GM18867 (cell line): ENCODE measurements around the gene BBS1.
"Not testable (repeated sequence)": the region's sequence is repeated elsewhere in the genome, so short reads cannot be mapped to it uniquely, and the experiment has no call there.

ENCODE experiments used
- ATAC-seq: cut with Tn5 transposase; IDR thresholded peaks from one replicate; pipeline ENCODE4 v1.9.1; 2021; ENCODE audit warnings: mild to moderate bottlenecking, moderate library complexity; ENCODE audit not compliant: unreplicated experiment

BBS1 gene

DNA sequence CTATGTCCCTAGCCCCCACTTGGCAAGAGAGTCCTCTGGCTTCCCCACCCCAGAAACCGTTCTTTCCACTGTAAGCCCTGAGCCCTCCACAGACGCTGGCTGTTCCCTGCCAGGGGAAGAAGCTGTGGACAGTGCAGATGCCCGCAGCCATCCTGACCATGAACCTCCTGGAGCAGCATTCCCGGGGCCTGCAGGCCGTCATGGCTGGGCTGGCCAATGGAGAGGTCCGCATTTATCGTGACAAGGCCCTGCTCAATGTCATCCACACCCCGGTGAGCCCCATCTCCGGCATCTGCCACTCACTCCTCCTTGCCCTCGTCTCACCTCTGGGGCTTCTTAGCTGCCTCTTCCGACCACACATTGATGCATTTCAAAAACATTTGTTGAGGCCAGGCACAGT is 13.2 kb downstream of the BBS1 start:
- no peak for ATAC-seq

DNA sequence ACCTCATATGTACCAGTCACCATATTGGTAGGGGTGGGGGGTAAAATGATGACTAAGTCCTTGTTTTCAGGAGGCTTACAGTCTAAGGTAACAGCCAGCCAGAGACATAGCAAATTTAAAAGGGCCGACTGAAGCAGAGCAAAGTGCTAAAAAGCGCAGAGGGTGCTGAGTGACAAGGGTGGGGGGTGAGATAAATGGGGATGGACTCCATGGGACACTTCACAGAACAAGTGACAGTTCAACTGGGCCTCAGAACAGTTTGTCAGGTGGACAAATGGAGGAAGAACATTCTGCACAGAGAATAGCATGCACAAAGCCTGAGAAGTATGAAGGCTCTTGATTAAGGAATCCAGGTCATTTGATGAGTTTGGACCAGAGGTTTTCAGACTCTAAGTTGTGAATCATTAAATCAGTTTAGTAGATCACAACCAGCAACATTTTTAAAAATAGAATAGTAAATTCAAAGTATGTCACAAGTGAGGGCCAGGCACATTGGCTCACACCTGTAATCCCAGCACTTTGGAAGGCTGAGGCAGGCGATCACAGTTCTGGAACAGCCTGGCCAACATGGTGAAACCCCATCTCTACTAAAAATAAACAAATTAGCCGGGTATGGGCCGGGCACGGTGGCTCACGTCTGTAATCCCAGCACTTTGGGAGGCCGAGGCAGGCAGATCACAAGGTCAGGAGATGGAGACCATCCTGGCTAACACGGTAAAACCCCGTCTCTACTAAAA is 14.0 kb downstream of the BBS1 start:
- no peak for ATAC-seq

DNA sequence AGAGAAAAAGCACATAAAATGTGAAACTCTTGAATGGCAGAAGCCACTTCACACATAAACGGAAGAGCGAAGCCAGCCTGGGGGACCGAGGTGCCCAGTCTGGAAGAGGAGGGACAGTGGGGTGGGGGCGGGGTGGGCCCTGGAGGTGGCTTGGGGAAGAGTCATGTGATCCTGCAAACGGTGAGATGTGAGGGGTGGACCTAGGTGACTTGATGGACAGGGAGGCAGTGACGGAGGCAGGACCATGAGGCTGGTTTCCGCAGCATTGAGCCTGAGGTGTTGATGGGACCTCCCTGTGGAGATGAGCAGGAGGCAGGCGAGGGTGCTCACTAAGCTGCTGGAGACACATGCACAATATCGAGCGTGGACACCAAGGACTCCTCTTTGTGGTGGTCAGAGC is 18.6 kb downstream of the BBS1 start:
- no peak for ATAC-seq

DNA sequence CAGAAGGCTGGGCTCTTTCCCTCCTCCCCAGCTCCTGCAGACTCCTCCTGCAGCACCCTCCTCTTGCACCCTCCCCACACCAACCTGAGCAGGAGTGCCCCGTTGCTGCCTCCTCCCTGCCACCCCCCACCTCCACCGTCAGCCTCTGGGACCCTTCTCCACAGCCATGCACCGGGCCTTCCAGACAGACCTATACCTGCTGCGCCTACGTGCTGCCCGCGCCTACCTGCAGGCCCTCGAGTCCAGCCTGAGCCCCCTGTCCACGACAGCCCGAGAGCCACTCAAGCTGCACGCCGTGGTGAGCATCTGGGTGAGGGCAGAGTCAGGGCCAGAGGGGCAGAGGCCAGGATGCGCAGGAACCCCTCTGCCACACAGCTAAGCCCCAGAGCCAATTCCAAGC is 19.2 kb downstream of the BBS1 start:
- no peak for ATAC-seq

DNA sequence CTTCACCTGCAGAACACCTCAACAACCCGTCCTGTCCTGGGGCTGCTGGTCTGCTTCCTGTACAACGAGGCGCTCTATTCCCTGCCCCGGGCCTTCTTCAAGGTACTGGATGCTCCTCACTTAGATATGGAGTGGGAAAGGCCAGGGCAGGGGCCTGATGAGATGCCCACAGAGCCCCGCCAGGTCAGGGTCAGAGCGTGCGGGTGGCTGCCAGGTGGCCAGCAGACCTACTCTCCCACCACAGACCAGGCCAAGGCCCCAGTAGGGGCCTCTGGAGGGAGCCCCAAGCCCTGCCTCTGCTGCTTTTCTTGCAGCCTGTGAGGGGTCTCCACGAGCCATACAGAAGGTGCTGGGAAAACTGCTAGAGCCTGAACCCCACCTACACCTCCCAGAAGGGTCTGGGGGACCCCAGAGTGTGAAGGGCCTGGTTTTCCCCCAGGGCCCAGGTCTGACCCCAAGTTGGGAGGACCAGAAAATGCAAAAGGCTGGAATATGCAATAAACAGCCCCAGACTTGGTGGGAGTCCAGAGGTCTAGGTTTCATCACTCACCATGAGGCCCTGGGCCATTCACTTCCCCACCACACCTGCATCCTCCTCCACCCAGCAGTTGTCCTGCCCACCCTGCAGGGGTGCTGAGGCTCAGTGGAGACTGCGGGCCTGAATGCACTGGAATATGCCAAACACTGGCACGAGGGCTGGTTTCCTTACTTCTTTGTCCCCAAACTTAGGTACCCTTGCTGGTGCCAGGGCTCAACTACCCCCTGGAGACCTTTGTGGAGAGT is 20.7 kb downstream of the BBS1 start:
- no peak for ATAC-seq

DNA sequence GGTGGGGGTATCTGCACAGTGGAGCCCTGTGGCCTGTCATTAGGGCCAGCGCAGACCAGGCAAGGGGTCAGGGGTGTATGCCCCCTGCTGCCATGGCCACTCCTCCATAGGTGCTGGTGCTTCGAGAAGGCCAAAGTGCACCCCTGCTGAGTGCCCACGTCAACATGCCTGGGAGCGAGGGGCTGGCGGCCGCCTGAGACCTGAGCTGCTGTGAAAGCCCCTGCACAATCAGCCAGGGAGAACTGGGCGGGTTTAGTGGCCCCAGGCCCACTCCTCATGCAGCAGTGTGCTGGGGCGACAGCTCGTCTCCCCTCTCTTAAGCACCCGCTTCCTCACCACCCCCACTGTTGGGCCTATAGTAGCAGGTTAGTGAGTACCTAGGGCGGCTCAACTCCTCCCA is 21.4 kb downstream of the BBS1 start:
- no peak for ATAC-seq

DNA sequence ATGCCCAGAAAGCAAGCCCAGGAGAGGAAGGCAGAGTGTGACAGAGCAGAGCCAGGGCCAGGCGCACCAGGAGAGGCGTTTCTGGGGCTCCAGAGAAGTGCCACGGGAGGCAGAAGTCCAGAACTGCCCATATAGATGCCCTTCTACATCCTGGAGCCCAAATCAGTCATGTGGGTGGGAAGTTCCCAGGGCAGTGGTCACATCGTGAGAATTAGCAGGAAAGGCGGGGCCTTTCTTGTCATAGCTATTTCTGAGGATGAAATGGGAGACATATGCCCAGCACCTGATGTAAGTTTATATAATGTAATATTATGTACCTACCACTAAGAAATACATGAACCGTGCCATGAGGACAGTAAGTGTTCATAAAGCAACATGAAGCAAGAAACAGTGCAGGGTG is 22.3 kb downstream of the BBS1 start:
- no peak for ATAC-seq

DNA sequence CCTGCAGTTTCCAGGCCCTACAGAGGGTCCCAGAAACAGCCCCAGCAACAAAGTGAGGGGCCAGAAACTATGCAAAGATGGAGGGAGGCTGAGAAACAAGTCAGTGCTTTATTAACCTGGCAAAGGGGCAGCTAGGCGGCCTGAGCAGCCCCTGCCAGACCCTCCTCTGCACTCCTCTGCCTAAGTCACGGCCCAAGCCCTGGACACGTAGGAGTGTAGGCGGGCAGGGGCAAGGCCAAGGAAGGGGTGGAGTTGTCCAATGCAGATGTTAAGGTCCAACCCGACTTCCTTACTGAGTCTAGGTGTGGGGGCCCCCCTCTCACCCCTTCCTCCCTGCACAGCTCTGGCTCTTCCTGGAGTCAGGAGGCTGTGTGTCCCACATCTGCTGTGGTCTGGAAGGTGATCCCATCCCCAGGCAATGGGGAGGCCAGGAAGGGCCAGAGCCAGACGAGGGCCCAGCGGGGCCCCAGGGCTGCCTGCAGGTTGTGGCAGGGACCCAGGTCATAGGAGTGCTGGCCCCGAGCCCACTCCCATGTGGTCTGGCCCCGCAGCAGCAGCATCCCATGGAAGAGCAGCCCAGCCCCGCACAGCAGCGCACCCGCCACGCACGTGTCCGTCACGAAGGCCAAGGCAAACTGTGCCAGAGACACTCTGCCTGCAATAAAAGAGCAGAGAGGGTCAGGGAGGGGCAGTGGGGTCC is 28.9 kb downstream of the BBS1 start:
- no peak for ATAC-seq

DNA sequence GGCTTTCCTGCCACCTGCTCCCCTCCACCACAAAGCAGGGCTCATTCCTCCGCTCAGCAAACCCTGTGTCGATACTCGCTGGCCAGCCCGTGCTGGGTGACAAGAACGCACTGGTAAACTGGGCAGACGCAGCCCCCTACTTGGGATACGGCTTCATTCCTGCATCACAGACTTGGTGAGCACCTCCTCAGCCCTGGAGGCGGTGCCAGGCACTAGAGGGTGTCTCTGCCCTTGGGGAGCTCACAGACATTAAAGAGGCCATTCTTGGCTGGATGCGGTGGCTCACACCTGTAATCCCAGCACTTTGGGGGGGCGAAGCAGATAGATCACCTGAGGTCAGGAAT is 29.4 kb downstream of the BBS1 start:
- no peak for ATAC-seq

DNA sequence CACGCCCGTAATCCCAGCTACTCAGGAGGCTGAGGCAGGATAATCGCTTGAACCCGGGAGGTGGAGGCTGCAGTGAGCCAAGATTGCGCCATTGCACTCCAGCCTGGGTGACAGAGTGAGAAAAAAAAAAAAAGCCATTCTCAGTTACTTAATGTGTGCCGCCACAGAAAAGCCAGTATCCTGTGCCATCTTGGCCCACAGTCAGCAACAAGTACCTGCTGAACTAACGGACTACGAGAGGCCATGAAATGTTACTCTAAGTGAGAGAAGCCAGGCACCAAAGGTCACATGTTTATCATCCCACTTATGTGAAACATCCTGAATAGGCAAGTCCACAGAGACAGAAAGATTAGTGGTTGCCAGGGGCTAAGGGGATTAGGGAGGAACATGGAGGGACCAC is 30.2 kb downstream of the BBS1 start:
- ATAC-seq = not testable (repeated sequence)

DNA sequence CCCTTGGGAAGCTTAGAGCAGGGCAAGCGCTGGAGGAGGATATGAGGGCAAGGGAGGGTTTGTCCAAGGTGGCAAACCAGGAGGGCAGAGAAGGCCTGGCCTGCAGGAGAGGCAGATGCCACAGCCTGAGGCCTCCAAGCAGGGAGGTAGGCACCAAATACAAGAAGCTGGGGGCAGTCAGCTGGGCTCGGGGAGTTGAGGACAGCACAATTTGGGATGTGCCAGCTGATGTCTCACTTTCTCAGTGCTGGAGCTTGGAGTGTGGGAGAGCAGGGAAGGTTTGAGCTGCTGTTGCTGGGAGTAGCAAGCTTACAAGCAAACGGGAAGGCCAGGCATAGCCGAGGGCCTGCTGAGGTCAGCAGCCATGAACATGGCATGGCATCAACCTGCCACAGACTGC is 31.5 kb downstream of the BBS1 start:
- no peak for ATAC-seq

DNA sequence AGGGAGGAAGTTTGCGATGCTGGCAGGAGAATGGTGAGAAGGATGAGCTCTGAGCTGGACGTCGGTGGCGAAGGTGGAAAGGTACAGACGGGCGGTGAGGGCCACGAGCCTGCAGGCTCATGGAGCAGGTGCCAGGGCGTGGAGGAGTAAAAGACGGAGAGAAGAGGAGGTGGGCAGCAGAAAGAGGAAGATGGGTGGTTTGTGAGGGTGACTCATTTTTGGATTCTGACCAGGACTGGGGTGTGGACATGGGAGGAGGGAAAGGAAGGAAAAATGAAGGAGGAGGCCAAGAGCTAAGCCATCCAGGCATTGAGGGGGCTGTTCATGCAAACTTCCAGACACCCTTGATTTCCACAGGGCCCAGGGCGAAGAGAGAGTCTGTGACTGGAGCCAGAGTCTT is 31.9 kb downstream of the BBS1 start:
- ATAC-seq = no peak

DNA sequence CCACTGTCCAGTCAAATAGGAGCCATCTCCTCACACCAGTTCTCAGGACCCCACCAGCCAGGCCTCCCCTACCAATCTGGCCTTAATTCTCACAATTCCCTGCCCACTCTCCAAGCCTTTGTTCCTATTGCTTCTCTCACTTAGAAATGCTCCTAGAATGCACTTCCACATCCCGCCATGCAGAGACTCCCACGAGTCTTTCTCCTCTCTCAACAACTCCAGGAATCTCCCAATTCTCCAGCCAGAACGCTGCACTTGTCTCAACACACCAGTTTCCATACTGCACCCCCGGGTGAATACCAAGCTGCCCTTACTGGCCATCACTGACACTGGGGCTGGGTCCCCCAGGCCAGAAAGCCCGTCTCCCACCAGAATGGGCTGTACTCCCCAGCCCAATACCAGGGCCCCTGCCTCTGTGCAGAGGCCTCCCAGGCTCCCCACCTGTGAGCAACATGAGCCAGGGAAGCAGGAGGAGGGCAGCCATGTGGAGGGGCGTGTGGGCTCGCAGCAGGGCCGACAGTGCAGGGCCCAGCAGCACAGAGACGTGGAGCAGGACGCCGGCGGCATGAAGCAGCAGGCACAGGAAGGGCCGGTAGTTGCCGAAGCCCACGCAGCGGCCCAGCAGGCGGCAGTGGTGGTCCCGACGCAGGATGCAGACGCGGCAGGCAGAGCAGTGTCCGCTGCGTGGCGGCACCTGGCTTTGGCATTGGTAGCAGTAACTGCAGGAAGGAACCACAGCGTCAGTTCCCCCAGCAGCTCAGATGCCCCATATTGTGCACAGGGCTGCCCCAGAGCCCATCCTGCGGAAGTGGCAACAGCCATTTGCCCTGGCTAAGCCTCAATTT is 33.0 kb downstream of the BBS1 start:
- no peak for ATAC-seq

DNA sequence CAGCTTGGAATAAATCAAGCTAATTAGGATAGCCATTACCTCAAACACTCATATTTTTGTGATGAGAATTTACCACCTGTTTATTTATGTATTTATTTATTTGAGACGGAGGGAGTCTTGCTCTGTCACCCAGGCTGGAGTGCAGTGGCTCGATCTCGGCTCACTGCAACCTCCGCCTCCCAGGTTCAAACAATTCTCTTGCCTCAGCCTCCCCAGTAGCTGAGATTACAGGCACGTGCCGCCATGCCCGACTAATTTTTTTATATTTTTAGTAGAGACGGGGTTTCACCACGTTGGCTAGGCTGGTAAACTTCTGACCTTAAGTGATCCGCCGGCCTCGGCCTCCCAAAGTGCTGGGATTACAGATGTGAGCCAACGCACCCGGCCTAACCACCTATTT is 34.5 kb downstream of the BBS1 start:
- not testable (repeated sequence) for ATAC-seq

DNA sequence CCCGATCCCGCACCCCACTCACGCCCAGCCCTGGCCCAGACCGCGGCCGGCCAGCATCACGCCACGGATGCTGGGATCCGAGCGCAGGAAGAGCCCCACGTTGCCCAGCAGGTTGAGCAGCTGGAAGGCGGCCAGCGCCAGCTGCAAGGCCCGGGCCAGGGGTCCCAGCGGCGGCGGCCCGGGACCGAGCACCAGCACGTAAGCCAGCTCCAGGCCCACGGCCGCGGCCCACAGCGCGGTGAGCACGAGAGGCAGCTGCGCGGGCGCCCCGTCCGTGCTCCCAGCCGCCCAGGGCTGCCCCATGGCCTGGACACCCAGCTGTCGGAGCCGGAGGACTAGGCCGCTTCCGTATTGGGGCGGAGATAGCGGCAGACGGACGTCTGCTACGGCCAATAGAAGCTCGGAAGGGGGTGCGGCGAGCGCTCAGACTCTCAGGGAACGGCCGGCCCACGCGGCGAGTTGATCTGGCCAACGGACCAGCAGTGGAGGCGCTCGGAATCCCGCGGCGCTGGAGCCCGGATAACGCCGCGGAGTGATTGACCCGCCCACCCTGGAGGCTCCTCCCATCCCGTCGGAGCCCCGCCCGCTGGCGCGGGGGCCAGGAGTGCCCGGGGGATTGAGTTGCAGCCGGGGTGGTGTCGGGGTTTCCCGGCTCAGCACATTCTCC is 35.4 kb downstream of the BBS1 start, which contains the start of gene ZDHHC24:
Gene ZDHHC24, minus strand, starts transcription at position 348 of the 667 bp plus-strand sequence. Its CDS starts 45 bp downstream, at position 303.
- ATAC-seq = peak; percentile 85

DNA sequence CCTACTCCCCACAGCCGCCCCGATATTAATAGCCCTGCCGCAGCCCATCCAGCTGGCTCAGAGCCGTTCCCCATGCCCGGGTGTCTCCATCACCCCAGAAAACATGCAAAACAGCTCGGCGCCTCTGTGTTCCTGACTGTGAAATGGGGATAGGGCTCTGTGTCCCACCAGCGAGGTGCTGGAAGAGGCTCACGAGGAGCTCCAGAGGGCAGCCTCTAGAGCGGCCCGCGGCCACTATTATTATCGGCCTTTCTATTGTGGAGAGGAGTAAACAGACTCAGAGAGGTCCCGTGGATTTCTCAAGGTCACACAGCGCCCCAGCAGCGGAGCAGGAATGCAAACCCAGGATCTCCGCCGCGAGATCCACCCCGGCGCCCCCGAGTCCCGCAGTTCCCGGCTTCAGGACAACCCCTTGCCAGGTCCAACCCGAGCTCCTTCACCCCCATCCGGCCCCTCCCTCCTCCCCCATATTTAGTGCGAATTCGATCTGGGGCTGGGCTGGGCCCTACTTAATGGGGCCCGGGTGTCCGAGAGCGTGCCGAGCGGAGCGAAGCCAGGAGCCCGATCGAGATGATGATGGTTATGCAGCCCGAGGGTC is 36.0 kb downstream of the BBS1 start, which contains the start of gene ACTN3:
Gene ACTN3, plus strand, starts transcription at position 536 of the 598 bp plus-strand sequence. Its CDS starts 35 bp downstream, at position 571.
- peak; percentile 1 for ATAC-seq

DNA sequence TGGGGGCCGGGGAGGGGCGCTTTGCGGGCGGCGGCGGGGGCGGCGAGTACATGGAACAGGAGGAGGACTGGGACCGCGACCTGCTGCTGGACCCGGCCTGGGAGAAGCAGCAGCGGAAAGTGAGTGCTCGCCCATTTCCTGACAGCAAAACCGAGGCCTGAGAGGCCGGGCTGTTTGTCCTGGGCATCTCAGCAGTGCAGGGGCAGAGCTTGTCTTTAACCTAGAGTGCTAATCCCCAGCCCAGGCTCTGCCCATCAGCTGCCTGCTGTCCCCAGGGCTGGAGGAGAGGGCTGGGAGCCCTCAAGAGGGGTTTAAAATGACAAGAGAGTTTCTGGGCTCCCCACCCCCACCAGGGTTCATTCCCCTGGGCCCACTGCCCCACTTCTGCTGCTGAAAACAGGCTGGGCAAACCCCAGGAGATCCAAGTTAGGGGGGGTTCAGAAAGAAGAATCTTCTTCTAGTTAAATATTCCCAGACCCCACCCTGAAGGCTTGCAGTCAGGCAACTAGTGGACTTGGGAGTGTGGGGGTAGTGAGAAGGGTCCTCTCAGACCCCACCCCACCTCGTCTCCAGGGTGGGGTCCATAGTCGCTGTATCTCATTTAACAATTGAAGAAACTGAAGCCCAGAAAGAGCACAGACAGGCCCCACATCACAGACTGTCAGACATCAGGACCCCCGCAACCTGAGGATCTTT is 36.7 kb downstream of the BBS1 start:
- ATAC-seq = no peak

DNA sequence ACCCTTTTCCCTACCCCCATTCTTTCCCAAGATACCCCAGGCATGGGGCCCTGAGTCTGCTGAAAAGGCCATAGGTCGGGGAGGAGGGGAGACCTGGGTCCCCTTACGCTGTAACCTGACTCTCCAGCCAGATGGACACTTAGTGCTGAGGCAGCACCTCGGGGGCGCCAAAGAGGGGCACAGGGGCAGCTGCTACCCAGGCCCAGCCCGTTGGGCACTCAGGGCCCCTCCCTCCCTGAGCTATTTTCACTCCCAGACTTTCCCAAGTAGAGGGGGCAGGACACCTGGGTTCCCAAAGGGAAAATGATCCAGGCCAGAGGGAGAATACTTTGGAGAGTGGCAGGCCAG is 37.2 kb downstream of the BBS1 start:
- ATAC-seq = no peak

DNA sequence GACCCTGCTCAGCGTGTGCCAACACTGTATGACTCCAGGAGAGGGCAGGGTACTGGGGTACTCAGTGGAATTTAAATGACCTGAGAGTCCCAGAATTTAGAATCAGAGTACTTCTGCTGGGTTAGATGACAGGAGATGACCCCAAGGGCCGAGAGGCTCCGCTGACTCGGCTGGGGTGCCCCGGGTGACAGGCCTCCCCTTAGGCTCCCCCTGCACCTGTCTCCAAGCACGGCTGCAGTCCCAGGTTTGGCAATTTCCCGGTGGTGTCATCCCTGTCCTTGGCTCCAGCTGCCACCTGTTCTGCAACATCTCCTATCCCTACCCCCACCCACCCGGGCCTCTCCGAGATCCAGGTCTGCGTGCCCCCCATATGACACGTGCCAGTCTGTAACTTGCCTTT is 37.6 kb downstream of the BBS1 start:
- no peak for ATAC-seq
